Stimulated activated CD8-positive, alpha-beta memory T cell treated with anti-CD3 and anti-CD28 coated beads, Interleukin-15, amount 100 ng/mL, for 24 hours (primary cell): Measurements from ENCODE around the gene GLP1R.

ENCODE experiments used
- DNase-seq: peaks from one replicate; pipeline ENCODE4 v3.0.0-alpha.2; 2020; ENCODE audit warnings: low read depth

GLP1R gene

DNA sequence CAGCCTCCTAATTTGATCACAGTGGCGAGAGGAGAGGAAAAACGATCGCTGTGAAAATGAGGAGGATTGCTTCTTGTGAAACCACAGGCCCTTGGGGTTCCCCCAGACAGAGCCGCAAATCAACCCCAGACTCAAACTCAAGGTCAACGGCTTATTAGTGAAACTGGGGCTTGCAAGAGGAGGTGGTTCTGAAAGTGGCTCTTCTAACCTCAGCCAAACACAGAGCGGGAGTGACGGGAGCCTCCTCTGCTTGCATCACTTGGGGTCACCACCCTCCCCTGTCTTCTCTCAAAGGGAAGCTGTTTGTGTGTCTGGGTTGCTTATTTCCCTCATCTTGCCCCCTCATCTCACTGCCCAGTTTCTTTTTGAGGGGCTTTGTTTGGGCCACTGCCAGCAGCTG is 37.7 kb downstream of the GLP1R start:
- DNase-seq, result no peak

DNA sequence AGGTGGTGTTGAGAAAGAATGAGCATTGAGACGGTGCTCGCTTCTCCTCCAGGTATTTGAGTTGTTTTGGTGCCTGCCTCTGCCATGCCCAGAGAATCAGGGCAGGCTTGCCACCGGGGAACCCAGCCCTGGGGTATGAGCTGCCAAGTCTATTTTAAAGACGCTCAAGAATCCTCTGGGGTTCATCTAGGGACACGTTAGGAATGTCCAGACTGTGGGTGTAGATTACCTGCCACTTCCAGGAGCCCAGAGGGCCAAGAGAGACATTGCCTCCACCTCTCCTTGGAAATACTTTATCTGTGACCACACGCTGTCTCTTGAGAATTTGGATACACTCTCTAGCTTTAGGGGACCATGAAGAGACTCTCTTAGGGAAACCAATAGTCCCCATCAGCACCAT is 38.1 kb downstream of the GLP1R start:
- DNase-seq, result no peak

DNA sequence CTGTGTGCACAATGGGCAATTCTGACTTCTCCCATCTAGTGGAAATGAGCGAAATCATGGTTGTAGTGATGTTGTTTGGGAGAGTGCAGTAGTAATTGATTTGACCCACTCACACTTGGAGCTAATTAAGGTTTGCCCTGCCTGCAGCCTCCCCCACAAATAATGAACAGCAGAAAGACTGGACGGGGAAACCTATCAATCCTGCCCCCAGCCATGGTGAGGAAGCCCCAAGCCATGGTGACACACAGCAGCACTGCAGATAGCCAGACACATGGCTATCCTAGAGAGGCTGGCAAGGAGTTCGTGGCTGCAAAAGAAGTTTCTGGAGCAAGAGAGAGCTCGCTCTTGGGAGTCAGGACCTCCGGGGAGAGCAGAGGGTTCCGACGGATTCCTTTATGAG is 38.6 kb downstream of the GLP1R start:
- no peak for DNase-seq

DNA sequence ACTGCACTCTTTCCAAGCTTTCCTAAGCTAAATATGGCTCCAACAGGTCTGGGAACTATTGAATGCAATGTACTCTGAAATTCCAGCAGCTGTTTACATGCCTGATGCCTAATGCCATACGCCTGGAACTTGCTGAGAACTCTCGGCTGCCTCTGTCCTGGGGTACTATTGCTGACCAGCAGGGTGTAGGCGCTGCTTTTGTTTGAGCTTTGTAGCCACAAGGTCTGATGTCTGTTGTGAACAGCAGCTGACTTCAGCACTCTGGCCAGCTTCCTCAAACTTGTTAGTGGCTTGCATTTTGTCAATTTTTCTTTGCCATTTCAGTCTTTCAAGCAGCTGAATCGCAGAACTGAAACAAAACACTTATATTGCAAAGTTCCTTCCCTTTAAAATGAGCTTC is 39.8 kb downstream of the GLP1R start:
- DNase-seq, result no peak

DNA sequence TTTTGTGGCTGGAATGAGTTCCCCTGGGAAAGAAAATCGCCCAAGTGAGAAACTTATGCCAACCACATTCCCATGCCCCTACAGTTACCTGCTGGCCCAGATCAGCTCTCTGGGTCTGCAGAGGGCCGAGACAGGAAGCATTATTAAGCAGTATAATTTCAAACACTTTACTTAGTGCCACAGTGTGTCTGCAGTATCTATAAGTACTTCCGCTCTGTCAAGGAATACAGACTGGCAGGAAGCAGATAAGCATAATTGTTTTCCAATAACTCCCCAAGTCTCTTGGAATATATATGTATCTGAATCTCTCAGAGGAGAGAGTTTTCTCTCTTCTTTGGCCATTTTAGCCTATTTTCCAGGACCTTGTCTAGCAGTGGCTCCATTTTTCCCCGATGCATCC is 41.5 kb downstream of the GLP1R start:
- DNase-seq, result no peak

DNA sequence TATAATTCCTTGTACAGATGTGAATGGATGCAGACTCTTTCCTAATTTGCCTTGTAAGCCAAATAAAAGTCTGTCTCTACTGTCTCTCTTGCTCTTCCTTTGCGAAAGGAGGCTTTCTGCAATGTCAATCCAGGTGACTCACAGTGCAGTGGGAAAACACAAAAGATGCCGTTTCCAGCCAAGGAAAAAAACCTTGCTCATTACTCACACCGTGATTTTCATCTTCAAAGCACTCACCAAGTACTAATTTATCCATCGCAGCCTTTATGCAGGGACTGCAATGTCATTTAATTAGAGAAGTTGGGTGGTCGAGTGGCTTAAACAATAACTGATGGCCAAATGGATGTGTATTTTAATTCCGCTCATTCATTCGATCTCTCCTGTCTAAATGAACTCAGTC is 42.6 kb downstream of the GLP1R start:
- DNase-seq, result no peak

DNA sequence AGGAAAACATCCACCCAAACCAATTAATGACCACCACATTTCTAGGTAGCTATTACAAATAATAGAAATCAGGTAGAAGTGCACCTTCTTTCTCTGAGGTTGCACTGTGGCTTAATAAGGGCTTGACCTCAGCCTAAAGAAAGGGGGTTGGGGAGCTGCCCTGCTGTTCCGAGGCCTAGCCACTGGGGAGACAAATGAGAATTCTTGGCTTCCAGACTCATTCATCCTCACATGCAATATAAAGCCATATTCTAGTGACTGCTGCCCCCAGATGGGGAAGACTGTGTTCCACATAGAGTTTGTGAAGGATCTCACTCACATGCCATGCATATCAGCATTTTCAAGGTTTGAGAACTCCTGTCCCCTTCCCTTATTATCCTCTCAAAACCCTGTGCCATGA is 43.5 kb downstream of the GLP1R start:
- DNase-seq, result no peak

DNA sequence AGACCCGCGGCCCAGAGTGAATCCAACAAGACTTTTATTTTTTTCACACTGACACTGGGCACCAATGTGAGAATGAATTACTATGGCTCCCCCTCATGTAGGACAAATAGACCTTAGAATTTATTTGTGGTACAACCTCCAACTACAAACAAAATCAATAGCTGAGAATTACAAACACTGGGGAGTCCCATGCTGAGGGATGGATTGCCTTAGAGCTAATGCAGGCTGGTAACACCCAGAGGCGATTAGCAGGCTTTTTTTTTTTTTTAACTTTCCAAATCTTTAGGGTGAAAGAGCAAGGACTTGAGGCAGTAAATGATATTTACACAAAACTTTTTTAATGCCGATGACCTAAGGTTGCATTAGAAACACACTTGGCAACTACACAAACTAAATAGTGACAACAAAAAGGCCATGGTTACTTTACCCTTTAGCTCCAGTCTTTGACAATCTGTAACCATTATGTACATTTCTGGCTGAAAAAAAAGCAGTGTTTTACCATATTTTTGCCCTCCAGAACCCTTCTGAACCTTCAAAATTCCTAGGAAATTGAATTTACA is 44.6 kb downstream of the GLP1R start:
- DNase-seq, result no peak

DNA sequence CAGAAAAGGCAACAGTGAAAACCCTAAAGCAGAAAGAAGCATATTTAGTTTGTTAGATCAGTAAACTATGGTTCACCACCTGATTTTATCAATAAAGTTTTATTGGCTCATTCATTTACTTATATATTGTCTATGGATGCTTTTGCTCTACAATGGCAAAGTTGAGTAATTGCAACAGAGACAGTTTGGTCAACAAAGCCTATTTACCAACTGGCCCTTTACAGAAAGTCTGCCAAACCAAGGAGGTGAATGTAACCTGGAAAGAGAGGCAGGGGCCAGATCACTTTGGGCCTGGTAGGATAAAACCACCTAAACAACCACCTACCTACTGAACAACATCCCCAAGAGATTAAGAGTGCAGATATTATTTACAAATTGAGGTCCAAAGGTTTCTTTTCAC is 47.0 kb downstream of the GLP1R start:
- no peak for DNase-seq

DNA sequence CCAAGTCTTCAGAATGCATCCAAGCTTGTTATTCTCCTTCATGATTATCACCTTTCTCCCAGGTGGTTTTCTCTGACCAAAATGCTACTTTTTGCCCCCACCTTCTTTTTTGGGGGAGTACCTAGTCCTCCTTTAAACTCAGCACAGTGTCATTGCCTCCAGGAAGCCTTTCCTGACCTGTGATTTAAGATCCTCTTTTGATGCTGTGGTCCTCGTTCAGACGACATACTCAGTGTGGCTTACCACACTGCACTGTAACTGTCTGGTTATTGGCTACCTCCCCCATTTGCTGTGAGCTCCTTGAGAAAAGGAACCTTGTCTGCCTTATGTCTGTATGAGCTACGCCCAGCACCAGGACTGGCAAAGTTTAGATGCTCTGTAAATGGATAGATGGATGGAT is 51.8 kb downstream of the GLP1R start:
- DNase-seq, result no peak

DNA sequence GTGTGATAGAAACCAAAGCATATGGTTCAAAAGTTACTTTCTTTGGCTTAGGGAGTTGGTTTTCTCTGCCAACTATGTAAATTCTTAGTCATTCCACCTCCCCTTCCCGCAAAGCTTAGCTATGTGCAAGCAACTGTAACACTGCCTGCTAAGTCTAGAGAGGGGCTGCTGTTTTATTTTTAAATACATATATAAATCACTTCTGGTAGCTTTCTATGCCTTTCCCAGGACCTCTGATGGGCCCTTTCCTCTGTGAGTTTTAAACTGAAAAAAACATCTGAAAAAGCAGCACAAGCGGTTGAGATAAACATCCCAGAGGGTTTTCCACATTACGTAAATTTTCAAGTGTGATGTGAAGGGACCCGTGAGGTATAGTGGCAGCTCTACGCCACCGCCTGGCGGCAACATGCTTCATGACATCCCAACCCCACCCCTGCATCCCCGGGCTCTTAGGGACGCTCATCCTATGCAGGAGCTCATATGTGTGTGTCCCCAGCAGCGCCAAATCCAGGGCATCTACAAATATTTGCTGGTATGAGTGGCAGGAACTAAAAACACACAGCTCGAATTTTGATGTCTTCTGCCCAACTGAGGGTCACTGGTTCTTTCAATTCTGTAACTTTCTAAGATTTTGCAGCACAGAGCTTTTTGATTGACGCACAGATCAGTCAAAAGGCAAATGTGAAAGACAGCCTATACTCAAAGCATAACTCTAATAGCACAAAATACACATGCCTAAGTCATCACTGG is 53.7 kb downstream of the GLP1R start:
- no peak for DNase-seq

DNA sequence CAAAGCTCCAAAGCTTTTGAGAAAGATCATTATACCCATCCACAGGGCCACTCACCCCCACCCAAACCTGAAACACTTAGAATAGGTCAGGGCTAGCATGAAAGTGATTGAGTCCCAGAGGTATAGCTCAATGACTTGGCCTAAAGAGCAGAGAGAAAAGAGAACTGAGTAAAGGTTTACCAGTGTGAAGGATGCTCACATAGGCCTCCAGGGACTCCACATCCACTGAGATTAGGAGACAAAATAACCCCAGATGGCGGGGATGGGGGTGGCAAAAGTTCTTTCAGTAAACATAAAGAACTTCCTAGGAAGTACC is 54.2 kb downstream of the GLP1R start:
- DNase-seq, result no peak

DNA sequence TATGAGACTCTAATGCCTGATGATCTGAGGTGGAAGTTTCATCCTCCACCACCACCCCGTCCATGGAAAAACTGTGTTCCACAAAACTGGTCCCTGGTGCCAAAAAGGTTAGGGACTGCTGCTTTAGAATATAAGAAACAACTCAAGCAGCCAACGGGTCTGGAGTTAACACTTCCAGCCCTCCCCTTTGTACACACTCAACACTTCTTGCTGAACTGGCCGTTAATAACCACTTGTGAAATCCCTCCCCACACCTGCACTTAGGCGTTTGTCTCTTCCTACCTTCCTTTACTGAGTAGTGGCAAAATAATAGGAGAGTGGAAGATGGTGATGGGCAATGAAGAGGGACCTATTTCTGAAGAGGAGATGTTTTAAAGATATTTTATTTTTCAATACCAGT is 55.9 kb downstream of the GLP1R start:
- no peak for DNase-seq

DNA sequence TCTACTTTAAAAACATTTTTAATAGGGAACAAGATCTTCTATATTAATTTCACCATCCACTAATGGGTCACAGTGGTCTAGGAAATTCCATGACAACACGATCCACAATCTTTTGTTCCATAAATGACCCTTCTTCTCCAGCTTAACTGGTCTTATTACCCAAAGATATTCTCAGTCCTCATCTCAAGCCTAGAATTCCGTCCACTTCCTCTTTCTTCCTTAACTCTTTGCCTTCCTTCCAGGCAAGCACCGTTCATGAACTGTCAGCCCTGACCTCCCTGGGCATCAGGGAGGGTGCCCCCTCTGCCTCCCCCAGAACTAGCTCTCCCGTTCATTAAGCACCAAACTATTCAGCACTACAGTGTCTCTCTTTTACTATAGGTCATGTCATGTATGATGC is 58.5 kb downstream of the GLP1R start:
- DNase-seq, result no peak

DNA sequence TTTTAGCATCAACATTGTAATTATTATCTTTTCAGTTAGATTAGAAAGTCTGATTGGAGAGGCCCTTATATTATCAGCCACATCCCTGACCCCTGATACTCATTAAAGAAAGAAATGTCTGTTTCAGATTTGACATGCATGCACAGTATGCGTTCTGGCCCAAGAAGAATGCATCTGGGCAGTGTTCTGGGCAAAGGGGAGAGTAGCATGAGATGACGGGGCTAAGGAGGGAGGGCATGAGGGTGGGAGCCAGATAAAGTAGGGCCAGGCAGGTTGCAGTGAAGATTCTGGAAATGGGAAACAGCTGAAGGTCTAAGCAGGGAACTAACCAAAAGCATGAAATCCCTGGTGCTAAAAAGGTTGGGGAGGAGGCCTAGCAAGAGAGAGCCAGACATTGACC is 59.1 kb downstream of the GLP1R start:
- DNase-seq, result no peak

DNA sequence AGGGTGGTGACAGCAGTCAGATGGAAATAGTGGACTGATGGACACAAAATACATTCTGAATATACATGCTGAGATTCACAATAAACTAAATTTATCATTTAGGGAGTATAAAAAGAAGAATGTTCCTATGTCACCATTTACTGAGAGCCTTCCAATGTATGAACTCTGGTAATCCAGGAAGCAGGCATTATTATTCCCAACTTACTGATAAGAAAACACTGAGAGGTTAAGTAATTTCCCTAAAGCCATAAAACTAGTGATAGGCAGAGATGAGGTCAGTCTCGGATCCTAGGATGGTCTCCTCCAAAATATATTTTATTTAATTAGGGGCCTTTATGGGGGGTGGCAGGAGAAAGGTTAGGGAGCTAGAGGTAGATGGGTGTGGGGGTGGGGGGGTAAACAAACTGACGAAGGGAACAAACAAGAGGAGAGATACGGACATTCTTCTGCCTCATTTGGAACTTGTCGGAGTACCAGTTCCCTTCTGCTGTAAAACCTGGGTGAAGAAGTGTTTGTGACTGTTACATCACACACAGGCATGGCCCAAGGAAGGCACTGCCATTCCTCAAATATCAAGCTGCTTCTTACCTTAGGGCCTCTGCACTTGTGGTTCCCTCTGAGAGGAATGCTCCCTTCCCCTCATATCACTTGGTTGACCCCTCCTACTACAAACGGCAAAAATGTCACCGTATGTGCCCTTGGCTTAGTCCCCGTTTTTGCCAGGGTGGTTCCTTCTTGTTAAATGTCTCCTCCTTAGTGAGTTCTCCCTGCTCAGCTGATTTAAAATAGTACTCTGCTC is 59.7 kb downstream of the GLP1R start:
- no peak for DNase-seq

DNA sequence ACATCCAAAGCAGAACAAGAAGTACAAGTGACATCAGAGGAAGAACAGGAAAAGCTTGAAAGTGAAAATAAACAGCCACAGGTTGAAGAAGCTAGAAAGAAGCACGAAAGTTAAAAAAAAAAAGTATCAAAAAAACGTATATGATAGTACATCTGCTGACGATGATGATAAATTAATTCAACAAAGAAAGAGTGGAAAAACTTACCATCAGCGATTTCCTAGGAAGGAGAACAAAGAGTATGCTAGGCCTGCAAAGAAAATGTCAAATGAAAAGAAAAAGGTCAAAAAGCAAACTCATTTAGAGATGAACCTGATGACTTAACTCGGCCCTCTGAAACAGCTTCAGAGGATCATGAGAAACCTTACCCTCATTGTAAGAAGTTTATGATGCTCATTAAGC is 62.7 kb downstream of the GLP1R start:
- no peak for DNase-seq

DNA sequence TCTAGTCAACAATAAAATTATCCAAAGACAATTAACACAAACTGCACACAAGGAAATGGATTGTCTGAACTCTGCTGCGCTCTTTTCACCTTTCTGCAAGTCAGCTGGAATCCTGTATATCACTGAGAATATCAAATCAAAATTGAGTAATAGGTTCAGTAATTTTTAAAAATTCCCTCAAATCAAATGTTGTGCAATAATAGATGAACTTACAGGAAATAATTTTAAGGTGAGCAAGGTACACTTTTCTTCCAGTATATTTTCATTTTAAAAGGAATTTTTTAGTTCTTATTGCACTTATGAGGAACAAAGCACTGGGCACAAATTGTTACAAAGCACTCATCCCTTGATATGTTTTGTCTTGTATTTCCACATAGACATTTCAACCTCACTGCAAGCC is 65.2 kb downstream of the GLP1R start:
- DNase-seq, result no peak

DNA sequence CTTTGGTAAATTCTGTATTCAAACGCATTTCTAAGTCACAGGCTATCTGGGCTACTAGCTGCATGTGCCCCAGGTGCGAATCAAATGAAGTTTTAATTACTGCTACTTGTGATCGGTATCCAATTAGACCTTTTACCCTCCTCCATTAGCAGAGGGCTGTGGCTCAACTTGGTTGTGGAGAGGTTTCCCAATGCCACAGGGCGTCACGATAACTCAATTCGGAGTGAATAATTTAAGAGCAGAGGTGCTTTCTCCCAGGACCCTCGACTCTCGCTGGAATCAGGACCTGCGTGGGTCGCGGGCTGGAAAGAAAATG is 65.8 kb downstream of the GLP1R start:
- no peak for DNase-seq

DNA sequence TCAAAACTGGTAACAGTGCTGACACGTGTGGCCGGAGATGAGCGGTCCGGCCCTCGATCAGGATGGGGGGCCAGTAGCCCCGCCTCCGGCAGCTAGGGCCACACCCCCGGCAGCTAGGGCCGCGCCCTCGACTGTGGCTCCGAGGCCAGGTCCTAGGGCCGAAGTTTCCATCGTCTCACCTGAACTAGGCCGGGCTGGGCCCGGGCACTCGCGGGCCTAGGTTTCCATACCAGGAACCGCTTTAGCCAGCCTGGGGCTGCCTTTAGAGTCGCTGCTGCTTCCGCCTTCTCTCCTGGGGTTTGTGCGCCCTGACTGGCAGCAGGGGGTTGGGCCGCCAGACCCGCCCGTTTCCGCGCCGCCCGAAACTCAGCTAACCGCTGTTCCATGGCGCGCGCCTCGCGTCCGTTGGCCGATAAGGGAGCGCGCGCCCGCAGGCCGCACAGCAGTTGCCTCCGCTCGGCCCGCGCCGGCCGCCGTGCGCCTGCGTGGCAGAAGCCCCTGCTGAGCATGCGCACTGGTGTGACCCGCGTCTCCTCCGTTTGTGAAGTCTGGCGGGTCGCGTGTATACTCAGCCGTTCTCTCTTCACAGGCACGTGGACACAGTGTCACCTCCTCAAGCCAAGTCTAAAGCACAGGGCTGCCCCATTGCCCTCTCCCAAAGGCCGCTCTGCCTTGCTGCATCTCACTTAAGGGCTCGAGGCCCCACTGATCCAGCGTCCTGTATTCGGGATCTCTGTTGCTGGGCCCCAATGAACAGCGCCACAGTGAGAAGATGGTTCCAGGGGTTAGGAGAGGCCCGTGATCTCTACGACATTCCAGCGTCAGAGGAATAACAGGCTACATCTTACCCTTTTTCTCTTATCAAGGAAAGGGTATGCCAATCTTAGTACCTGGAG is 66.4 kb downstream of the GLP1R start, which contains the start of gene SAYSD1:
Gene SAYSD1, minus strand, starts transcription at position 483 of the 896 bp plus-strand sequence. Its CDS starts 97 bp downstream, at position 386.
- peak; percentile 89 for DNase-seq

DNA sequence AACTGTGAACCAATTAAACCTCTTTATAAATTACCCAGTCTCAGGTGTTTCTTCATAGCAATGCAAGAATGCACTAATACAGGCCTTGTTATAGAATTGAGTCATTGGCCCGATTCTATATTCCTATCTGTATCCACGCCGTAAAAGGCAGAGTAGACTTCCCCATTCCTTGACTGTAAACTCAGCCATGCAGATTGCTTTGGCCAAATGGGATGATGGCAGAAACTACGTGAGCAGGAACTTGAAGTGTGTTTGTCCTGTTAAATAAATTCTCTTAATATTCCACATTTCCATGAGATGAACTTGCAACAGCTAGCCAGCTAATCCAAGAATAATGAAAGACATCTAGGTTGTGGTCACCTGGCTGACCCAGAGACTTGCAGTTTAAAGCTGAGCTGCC is 70.3 kb downstream of the GLP1R start:
- DNase-seq, result no peak

DNA sequence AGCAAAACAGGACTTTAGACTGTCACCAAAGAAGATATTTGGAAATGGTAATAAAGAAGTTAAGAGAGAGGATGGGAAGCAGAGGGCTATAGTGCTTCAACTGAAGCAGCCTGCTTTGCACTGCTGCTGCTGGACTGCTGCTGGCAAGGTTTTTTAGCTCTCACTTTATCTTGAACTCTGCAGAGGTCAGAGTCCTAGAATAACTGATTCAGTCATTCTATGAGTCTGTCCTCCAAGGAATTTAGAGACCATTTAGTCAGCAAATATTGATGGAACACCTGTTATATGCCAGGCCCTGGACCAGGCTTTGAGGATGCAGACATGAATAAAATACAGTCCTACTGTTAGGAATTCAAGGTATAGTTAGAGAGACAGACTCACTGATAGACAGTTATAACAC is 75.5 kb downstream of the GLP1R start:
- DNase-seq, result no peak

DNA sequence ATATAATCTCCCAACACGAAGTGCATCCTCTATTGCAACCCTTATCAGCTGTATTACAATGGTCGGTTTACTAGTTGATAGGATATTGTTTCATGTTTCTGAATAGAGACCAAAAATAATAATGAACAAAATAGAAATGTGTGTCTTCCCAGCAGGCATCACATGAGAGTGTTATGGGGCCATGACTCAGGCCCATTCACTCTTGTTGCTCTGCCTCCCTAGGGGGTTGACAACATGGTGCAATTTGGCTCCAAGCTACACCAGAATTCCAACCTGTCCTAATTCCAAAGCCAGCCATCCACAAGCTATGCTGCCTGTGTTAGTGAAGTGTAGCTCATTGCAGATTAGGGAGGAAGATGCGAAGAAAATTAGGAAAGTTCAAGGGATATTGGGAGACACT is 79.5 kb downstream of the GLP1R start:
- DNase-seq, result no peak
